ENCODE data around the gene SPAG7.

- TF ChIP-seq CTCF (conservative IDR thresholded peaks at IDR 0.05; ENCODE audit: low read length): no peak
- TF ChIP-seq EZH2phosphoT487 (IDR thresholded peaks at IDR 0.05; ENCODE audit: borderline replicate concordance, low read depth, low read length): no peak
Observed at GRCh38 chr17:4968486-4969046, 949 bp upstream of the SPAG7 start.
